ENCODE measurements around the gene STRAP. TPM values are rescaled to one million over a fixed set of nuclear protein-coding genes. Genes with fewer than 3 reads are reported as not detected.
A peak's percentile ranks its signal among the peaks of the same experiment; 100 is the strongest.

STRAP gene
- total and polyA plus RNA-seq, 2 of the 4 experiments (the other 2 are of a cell fraction), result 82.1 to 98.1 TPM

DNA sequence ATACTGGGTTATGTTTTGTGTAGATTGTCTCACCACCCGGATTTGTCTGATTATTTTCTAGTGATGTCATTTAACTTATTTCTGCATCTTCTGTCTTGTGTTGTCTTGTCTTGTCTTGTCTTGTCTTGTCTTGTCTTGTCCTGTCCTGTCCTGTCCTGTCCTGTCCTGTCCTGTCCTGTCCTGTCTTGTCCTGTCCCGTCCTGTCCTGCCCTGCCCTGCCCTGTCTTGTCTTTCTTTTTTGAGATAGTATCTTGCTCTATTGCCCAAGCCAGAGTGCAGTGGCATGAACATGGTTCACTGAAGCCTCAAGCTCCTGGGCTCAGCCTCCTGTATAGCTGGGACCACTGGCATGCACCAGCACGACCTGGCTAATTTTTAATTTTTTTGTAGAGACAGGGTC is 54.6 kb downstream of the STRAP start:
- in situ Hi-C loops (cut with MboI; ENCODE audit: low sequenced_read_pairs) (loop anchor here (5.0 kb wide), 1 partner anchor 36 kb away; no protein-coding TSS in a partner anchor), intact Hi-C loops (cut with micrococcal nuclease) (no loop called here), dilution Hi-C loops (cut with HindIII; ENCODE audit: low sequenced_read_pairs, unreplicated experiment) (no loop called here)
- Histone ChIP-seq H2BK120ac (ENCODE audit: low read depth, low read length) (no peak overlapping the region), H4K8ac (ENCODE audit: low read depth in 2 of 2, low read length in 2 of 2) (no peak overlapping the region), H3K27ac (ENCODE audit: insufficient read depth, low read length) (no peak overlapping the region), H4K91ac (ENCODE audit: insufficient read depth, low read depth, low read length) (no peak overlapping the region; the same call in 1 of the 2 replicates), H2AK9ac (replicated peaks; ENCODE audit: low read depth, low read length, poor library complexity) (no peak overlapping the region), H4K20me1 (ENCODE audit: insufficient read depth, low read length) (no peaks in the 10 kb centered on the region), H2BK20ac (ENCODE audit: low read depth, low read length) (no peak overlapping the region), H3K79me1 (ENCODE audit: low read depth in 1 of 2, low read length in 2 of 2) (peaks cover 31 to 50% of the 10 kb centered on the region in 2 experiments), H3K4me2 (ENCODE audit: low read depth, low read length) (no peak overlapping the region), H3K56ac (ENCODE audit: extremely low read depth, insufficient read depth, low read length) (no peak overlapping the region), H3K9ac (ENCODE audit: low read depth, low read length) (no peak overlapping the region), H3K9me3 (ENCODE audit: control insufficient read depth, insufficient read depth, low read length) (peaks cover 4% of the 10 kb centered on the region), H3K4me1 (ENCODE audit: control insufficient read depth, insufficient read depth, low read length) (no peaks in the 10 kb centered on the region), H2AFZ (replicated peaks; ENCODE audit: low read length, poor library complexity) (no peak overlapping the region), H3K14ac (replicated peaks; ENCODE audit: low read depth, low read length) (peak overlapping the region; percentile 10; the same call in 1 of the 2 replicates), H2BK15ac (ENCODE audit: low read depth, low read length) (no peak overlapping the region), H2AK5ac (ENCODE audit: low read depth, low read length) (no peak overlapping the region), H3K4ac (ENCODE audit: low read depth, low read length) (0 out of 2 replicates have a peak overlapping the region, but pooled peaks have one; percentile 15), H3K23ac (ENCODE audit: low read depth, low read length) (no peak overlapping the region), H3K4me3 (ENCODE audit: insufficient read depth, low read depth, low read length) (no peak overlapping the region), H3K18ac (ENCODE audit: low read depth, low read length) (peak overlapping the region; percentile 58; the same call in 1 of the 2 replicates), H3K9me1 (ENCODE audit: insufficient read depth, low read length) (no peaks in the 10 kb centered on the region), H2BK5ac (ENCODE audit: low read depth, low read length, poor library complexity, severe bottlenecking) (no peak overlapping the region), H3K36me3 (ENCODE audit: control insufficient read depth, insufficient read depth, low read length) (0 out of 2 replicates have a peak, but pooled peaks cover 2% of the 10 kb centered on the region), H3K27me3 (ENCODE audit: control insufficient read depth, insufficient read depth, low read length) (no peaks in the 10 kb centered on the region), H4K5ac (ENCODE audit: low read depth, low read length) (no peak overlapping the region; the same call in 1 of the 2 replicates)
- ATAC-seq (ENCODE audit: low read depth) (no peak), DNase-seq (no peak)
- WGBS, 2 experiments (ENCODE audit: extremely low coverage in 2 of 2, insufficient read length in 1 of 2), result 100% methylated on average over 1 of the region's 3 CpGs; no CpG with 5 or more reads in 1 of the 2 experiments
- ChIA-PET CTCF (no interaction called here), POLR2A (ENCODE audit: unreplicated experiment) (no interaction called here)
- TF ChIP-seq SMC3 (IDR thresholded peaks at IDR 0.05; ENCODE audit: low read depth, low read length), result no peak
- TF ChIP-seq, protein P1, sequence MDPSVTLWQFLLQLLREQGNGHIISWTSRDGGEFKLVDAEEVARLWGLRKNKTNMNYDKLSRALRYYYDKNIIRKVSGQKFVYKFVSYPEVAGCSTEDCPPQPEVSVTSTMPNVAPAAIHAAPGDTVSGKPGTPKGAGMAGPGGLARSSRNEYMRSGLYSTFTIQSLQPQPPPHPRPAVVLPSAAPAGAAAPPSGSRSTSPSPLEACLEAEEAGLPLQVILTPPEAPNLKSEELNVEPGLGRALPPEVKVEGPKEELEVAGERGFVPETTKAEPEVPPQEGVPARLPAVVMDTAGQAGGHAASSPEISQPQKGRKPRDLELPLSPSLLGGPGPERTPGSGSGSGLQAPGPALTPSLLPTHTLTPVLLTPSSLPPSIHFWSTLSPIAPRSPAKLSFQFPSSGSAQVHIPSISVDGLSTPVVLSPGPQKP (IDR thresholded peaks at IDR 0.05; ENCODE audit: borderline replicate concordance, low read depth, low read length), result no peak
- no peak for TF ChIP-seq BHLHE40 (IDR thresholded peaks at IDR 0.05; ENCODE audit: low read depth, low read length)
- TF ChIP-seq, protein P2, sequence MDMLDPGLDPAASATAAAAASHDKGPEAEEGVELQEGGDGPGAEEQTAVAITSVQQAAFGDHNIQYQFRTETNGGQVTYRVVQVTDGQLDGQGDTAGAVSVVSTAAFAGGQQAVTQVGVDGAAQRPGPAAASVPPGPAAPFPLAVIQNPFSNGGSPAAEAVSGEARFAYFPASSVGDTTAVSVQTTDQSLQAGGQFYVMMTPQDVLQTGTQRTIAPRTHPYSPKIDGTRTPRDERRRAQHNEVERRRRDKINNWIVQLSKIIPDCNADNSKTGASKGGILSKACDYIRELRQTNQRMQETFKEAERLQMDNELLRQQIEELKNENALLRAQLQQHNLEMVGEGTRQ (IDR thresholded peaks at IDR 0.05; ENCODE audit: low read depth, low read length), result no peak
- TF ChIP-seq CHD1 (IDR thresholded peaks at IDR 0.05; ENCODE audit: low read depth, low read length), result no peak
- no peak for TF ChIP-seq RFX5 (IDR thresholded peaks at IDR 0.05; ENCODE audit: low read depth, low read length)
- TF ChIP-seq RAD21 (IDR thresholded peaks at IDR 0.05; ENCODE audit: low read length), result no peak
- TF ChIP-seq POLR2A (IDR thresholded peaks at IDR 0.05; ENCODE audit: low read depth, low read length), result no peak
- no TSS peak for BruUV-seq (replicated peaks)

Measured in IMR-90 (cell line).